HCT116 (cell line): ENCODE data around the gene KDM1B.

Experiments used
- CTCF ChIP-seq, 3 experiments: fragments of 200-600 bp in 1 of 3; sonication (generic) in 1 of 3; IDR thresholded peaks in 2 of 3; conservative IDR thresholded peaks in 1 of 3; 2 replicates each; pipeline ENCODE4 v1.5.1; 2012 to 2017; ENCODE audit warnings: low read depth in 2 of 3, low read length in 2 of 3, antibody characterized with exemption in 1 of 3, borderline replicate concordance in 1 of 3, control low read depth in 1 of 3, mild to moderate bottlenecking in 1 of 3, mixed read lengths in 1 of 3, mixed run types in 1 of 3, moderate library complexity in 1 of 3; ENCODE audit not compliant: insufficient read depth in 1 of 3
- EZH2 ChIP-seq: fragments of 200-600 bp; sonication (generic); IDR thresholded peaks from 2 replicates; pipeline ENCODE4 v1.6.1; 2017; ENCODE audit warnings: antibody characterized with exemption, mixed run types
- EZH2phosphoT487 ChIP-seq: fragments of 200-600 bp; IDR thresholded peaks from 2 replicates; pipeline ENCODE4 v1.6.1; 2018; ENCODE audit warnings: antibody characterized with exemption, borderline replicate concordance
- MAX ChIP-seq: IDR thresholded peaks from 2 replicates; pipeline ENCODE4 v1.6.1; 2012
- POLR2A ChIP-seq: IDR thresholded peaks from 2 replicates; pipeline ENCODE4 v1.7.0; 2011; ENCODE audit warnings: borderline replicate concordance; ENCODE audit not compliant: insufficient read depth, insufficient read length; ENCODE audit errors: extremely low read depth
- POLR2AphosphoS5 ChIP-seq: IDR thresholded peaks from 2 replicates; pipeline ENCODE4 v1.6.1; 2011; ENCODE audit warnings: mild to moderate bottlenecking, low read depth, low read length, moderate library complexity
- SRF ChIP-seq: IDR thresholded peaks from 2 replicates; pipeline ENCODE4 v1.6.1; 2012; ENCODE audit warnings: low read depth
- YY1 ChIP-seq: IDR thresholded peaks from 2 replicates; pipeline ENCODE4 v1.6.1; 2011; ENCODE audit warnings: low read length, low read depth, moderate library complexity, mild to moderate bottlenecking; ENCODE audit not compliant: insufficient replicate concordance; ENCODE audit errors: extremely low read depth
- ZFX ChIP-seq: fragments of 450-650 bp; IDR thresholded peaks from 2 replicates; pipeline ENCODE4 v1.6.1; 2017

- no peak for TF ChIP-seq CTCF (IDR thresholded peaks at IDR 0.05 in 2 of 3, conservative IDR thresholded peaks at IDR 0.05 in 1 of 3; ENCODE audit: borderline replicate concordance in 1 of 3, insufficient read depth in 1 of 3, low read depth in 2 of 3, low read length in 2 of 3)
- TF ChIP-seq YY1 = no peak
- TF ChIP-seq EZH2phosphoT487 = no peak
- TF ChIP-seq ZFX = no peak
- TF ChIP-seq EZH2 = no peak
- TF ChIP-seq MAX = no peak
- TF ChIP-seq POLR2A = no peak
- TF ChIP-seq SRF = no peak
- TF ChIP-seq POLR2AphosphoS5 = no peak
Measured at GRCh38 chr6:18139935-18140621, 15.1 kb upstream of the KDM1B start.
